Measurements from ENCODE around the gene COPZ1.
A peak's percentile ranks its signal among the peaks of the same experiment; 100 is the strongest.

Gene COPZ1

DNA sequence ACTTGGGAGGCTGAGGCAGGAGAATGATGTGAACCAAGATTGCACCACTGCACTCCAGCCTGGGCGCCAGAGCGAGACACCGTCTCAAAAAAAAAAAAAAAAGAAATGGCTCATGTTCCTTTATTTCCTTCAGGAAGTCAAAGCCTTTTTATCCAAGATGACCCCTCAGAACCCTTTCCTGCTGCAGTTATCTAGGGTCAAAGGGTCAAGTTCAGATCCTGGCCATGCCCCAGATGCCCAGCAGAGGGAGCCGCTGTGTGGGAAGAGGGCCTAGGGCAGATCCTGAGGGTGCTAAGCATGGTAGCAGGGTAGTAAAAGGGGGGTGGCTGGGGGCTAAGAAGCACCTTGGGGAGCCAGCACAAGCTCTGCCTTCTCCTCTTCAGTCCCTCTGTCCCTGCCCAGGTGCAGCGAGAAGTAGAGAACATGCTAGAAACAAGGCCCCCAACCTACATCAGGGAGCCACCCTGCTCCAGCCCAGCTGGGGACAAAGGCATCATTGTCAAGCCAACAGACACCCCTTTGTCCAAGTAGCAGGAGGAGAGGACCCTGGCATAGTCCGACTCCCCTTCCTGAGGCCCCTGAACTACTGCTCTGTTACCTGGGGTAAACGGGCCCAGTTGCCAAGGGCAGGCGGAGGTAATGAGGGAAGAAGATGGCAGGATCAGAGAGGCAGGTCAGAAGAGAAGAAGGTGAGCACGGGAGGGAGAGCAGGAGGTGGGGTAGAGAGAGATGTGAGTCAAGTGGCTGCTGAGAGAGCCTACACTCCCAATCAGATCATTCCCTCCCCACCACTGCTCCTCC is 30.6 kb upstream of the COPZ1 start:
- ATAC-seq: peak; percentile 46
- TF ChIP-seq, protein P1, sequence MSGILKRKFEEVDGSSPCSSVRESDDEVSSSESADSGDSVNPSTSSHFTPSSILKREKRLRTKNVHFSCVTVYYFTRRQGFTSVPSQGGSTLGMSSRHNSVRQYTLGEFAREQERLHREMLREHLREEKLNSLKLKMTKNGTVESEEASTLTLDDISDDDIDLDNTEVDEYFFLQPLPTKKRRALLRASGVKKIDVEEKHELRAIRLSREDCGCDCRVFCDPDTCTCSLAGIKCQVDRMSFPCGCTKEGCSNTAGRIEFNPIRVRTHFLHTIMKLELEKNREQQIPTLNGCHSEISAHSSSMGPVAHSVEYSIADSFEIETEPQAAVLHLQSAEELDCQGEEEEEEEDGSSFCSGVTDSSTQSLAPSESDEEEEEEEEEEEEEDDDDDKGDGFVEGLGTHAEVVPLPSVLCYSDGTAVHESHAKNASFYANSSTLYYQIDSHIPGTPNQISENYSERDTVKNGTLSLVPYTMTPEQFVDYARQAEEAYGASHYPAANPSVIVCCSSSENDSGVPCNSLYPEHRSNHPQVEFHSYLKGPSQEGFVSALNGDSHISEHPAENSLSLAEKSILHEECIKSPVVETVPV (CRISPR knock-in tag; IDR thresholded peaks at IDR 0.05): no peak
- TF ChIP-seq ARNTL (CRISPR knock-in tag; IDR thresholded peaks at IDR 0.05; ENCODE audit: borderline replicate concordance, low read depth) (no peak), ISL1 (CRISPR knock-in tag; IDR thresholded peaks at IDR 0.05) (no peak), PATZ1 (CRISPR knock-in tag; IDR thresholded peaks at IDR 0.05; ENCODE audit: borderline replicate concordance) (no peak), BACH2 (CRISPR knock-in tag; IDR thresholded peaks at IDR 0.05; ENCODE audit: borderline replicate concordance) (no peak), RARB (CRISPR knock-in tag; IDR thresholded peaks at IDR 0.05) (no peak), CSDC2 (CRISPR knock-in tag; IDR thresholded peaks at IDR 0.05) (no peak), TCF4 (CRISPR knock-in tag; IDR thresholded peaks at IDR 0.05; ENCODE audit: borderline replicate concordance) (no peak), GLIS3 (CRISPR knock-in tag; IDR thresholded peaks at IDR 0.05) (no peak), POU6F1 (CRISPR knock-in tag; IDR thresholded peaks at IDR 0.05; ENCODE audit: borderline replicate concordance, low read depth) (no peak), ZC3H10 (CRISPR knock-in tag; IDR thresholded peaks at IDR 0.05) (no peak), SNAI2 (CRISPR knock-in tag; IDR thresholded peaks at IDR 0.05) (no peak), PPARA (CRISPR knock-in tag; IDR thresholded peaks at IDR 0.05; ENCODE audit: borderline replicate concordance) (no peak), OSR1 (CRISPR knock-in tag; IDR thresholded peaks at IDR 0.05) (no peak), ESRRG (CRISPR knock-in tag; IDR thresholded peaks at IDR 0.05) (no peak), TSHZ2 (CRISPR knock-in tag; IDR thresholded peaks at IDR 0.05) (no peak), ZFP30 (CRISPR knock-in tag; IDR thresholded peaks at IDR 0.05) (no peak), CREB5 (CRISPR knock-in tag; IDR thresholded peaks at IDR 0.05; ENCODE audit: low read depth) (no peak)

DNA sequence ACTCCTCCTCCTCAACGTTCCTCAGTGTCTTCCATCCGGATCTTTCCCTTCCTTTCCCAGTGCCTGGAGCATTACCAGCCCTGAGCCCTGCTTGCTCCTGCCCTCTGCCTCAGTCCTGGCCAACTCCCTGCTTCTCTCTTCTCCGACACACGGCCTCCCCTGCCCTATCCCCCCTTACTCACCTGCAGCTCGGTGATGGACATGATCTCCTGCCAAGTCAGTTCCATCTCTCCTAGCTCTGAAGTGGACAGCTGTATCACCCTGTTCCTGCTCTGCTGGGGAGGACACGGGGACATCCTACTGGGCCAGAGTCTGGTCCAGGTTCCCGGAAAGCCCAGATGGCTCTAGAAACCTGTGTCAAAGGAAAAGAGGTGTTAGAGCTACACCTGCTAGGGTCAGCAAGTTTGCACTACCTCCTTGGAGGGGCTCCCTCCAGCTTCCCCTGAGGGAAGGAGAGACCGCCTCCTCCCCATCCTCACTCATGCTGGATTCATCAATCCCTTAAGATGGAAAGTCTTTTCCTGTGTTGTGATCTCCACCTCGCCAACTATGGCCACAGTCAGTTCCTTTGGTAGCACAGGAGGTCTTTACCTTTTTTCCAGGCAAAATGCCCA is 29.9 kb upstream of the COPZ1 start:
- ATAC-seq: no peak
- TF ChIP-seq ESRRG (CRISPR knock-in tag; IDR thresholded peaks at IDR 0.05) (no peak), CREB5 (CRISPR knock-in tag; IDR thresholded peaks at IDR 0.05; ENCODE audit: low read depth) (no peak), PPARA (CRISPR knock-in tag; IDR thresholded peaks at IDR 0.05; ENCODE audit: borderline replicate concordance) (no peak), TCF4 (CRISPR knock-in tag; IDR thresholded peaks at IDR 0.05; ENCODE audit: borderline replicate concordance) (no peak), TSHZ2 (CRISPR knock-in tag; IDR thresholded peaks at IDR 0.05) (no peak), ZFP3 (CRISPR knock-in tag; IDR thresholded peaks at IDR 0.05) (no peak), ZNF70 (CRISPR knock-in tag; IDR thresholded peaks at IDR 0.05) (no peak), ISL1 (CRISPR knock-in tag; IDR thresholded peaks at IDR 0.05) (no peak), SNAI2 (CRISPR knock-in tag; IDR thresholded peaks at IDR 0.05) (no peak), RARB (CRISPR knock-in tag; IDR thresholded peaks at IDR 0.05) (no peak)
- TF ChIP-seq, protein P1 (CRISPR knock-in tag; IDR thresholded peaks at IDR 0.05): no peak

Data from SK-N-SH treated with all-trans-retinoic acid at 6 μM for 48 hours (cell line).